ENCODE results near the gene CD79A. TPM values are rescaled to one million over a fixed set of nuclear protein-coding genes. Genes with fewer than 3 reads are reported as not detected.

CD79A gene
- total and polyA plus RNA-seq, 11 donors = 0.37 to 0.88 (median 0.48) TPM; not detected in 7

GRCh38 chr19:41922585-41922984, 45.5 kb downstream of the CD79A start:
- ATAC-seq (no peak), DNase-seq (no peak)
- no peak overlapping the region for H3K4me3 ChIP-seq
- TF ChIP-seq POLR2A (IDR thresholded peaks at IDR 0.05) = no peak
- no peak for TF ChIP-seq CTCF (IDR thresholded peaks at IDR 0.05)
- no peaks in the 10 kb centered on the region for H3K36me3 ChIP-seq
- peaks cover 44 to 96% (median 72%) of the 10 kb centered on the region in 9 donors for H3K27me3 ChIP-seq
- WGBS, 4 donors = 13 to 16% (median 14%) methylated on average over 11 to 18 of the region's 18 CpGs
- no peaks in the 10 kb centered on the region for H3K9me3 ChIP-seq
- intact Hi-C loops (cut with DNase I) = no loop called here
- H3K27ac ChIP-seq = no peak overlapping the region
- H3K4me1 ChIP-seq = peaks cover 0 to 6% (median 0%) of the 10 kb centered on the region in 12 donors

- TF ChIP-seq POLR2A (IDR thresholded peaks at IDR 0.05) (no peak), CTCF (IDR thresholded peaks at IDR 0.05) (no peak)
- Histone ChIP-seq H3K36me3 (no peaks in the 10 kb centered on the region), H3K9me3 (no peaks in the 10 kb centered on the region), H3K27me3 (peaks cover 47 to 96% (median 75%) of the 10 kb centered on the region in 9 donors), H3K27ac (no peak overlapping the region), H3K4me1 (peaks cover 0 to 13% (median 6%) of the 10 kb centered on the region in 12 donors), H3K4me3 (no peak overlapping the region)
- no peak for ATAC-seq
- intact Hi-C loops (cut with DNase I) = no loop called here
- 25 to 36% (median 31%) methylated on average over 4 to 6 of the region's 6 CpGs for WGBS, 4 donors
- no peak for DNase-seq
Measured at GRCh38 chr19:41923045-41923788, 46.1 kb downstream of the CD79A start.

GRCh38 chr19:41924151-41925145, 47.4 kb downstream of the CD79A start:
- ATAC-seq = no peak
- no peak for DNase-seq
- intact Hi-C loops (cut with DNase I) = loop anchor here in 1 of 10 donors (5.0 kb wide), 1 partner anchor 37 kb away; no protein-coding TSS in a partner anchor
- no peaks in the 10 kb centered on the region for H3K9me3 ChIP-seq
- H3K4me3 ChIP-seq = no peak overlapping the region
- TF ChIP-seq POLR2A (IDR thresholded peaks at IDR 0.05) (no peak), CTCF (IDR thresholded peaks at IDR 0.05) (no peak)
- H3K4me1 ChIP-seq = peaks cover 0 to 23% (median 15%) of the 10 kb centered on the region in 12 donors
- no peak overlapping the region for H3K27ac ChIP-seq
- no peaks in the 10 kb centered on the region for H3K36me3 ChIP-seq
- peaks cover 47 to 96% (median 83%) of the 10 kb centered on the region in 9 donors for H3K27me3 ChIP-seq
- WGBS, 4 donors = 37 to 47% (median 45%) methylated on average over 13 of the region's 13 CpGs

All from heart left ventricle (tissue), 16 donors.